Glutamatergic neuron (in vitro differentiated cells): ENCODE results near the gene CEACAM21. TPM values are rescaled to one million over a fixed set of nuclear protein-coding genes. Genes with fewer than 3 reads are reported as not detected.

ENCODE experiments used
- DNase-seq: peaks from one replicate; pipeline ENCODE4 v3.0.0; 2022
- H3K27ac Mint-ChIP-seq: one replicate; pipeline ENCODE4 v1.8.0; 2020; ENCODE audit warnings: mild to moderate bottlenecking, mixed read lengths, inconsistent platforms; ENCODE audit not compliant: unreplicated experiment
- H3K27me3 Mint-ChIP-seq: one replicate; pipeline ENCODE4 v1.8.0; 2020; ENCODE audit warnings: mild to moderate bottlenecking, moderate library complexity, mixed read lengths, inconsistent platforms; ENCODE audit not compliant: unreplicated experiment
- H3K36me3 Mint-ChIP-seq: one replicate; pipeline ENCODE4 v1.8.0; 2020; ENCODE audit warnings: mild to moderate bottlenecking, mixed read lengths, inconsistent platforms; ENCODE audit not compliant: unreplicated experiment
- H3K4me1 Mint-ChIP-seq: one replicate; pipeline ENCODE4 v1.8.0; 2020; ENCODE audit warnings: mild to moderate bottlenecking, low read depth, mixed read lengths, inconsistent platforms; ENCODE audit not compliant: unreplicated experiment
- H3K4me3 Mint-ChIP-seq: one replicate; pipeline ENCODE4 v1.8.0; 2020; ENCODE audit warnings: mild to moderate bottlenecking, mixed read lengths, inconsistent platforms; ENCODE audit not compliant: unreplicated experiment
- H3K9me3 Mint-ChIP-seq: one replicate; pipeline ENCODE4 v1.8.0; 2020; ENCODE audit warnings: mild to moderate bottlenecking, moderate library complexity, mixed read lengths, inconsistent platforms; ENCODE audit not compliant: unreplicated experiment
- total RNA-seq: library from RNA; stranded (reverse); fragmentation: NEBNext Ultra II Directional; extraction: Animal tissue kit (Norgen Biotek cat#: 25700); gene quantifications from one replicate; pipeline ENCODE4 v1.2.1, GENCODE V29; 2021; ENCODE audit not compliant: unreplicated experiment
- TF ChIP-seq, protein P1 (sequence below): fragments of 200-600 bp; sonication (generic); IDR thresholded peaks from one replicate; pipeline ENCODE4 v1.5.0; 2021; ENCODE audit not compliant: partially characterized antibody, unreplicated experiment

CEACAM21 gene
- total RNA-seq, 1 donor from 2014 or later: not detected

DNA sequence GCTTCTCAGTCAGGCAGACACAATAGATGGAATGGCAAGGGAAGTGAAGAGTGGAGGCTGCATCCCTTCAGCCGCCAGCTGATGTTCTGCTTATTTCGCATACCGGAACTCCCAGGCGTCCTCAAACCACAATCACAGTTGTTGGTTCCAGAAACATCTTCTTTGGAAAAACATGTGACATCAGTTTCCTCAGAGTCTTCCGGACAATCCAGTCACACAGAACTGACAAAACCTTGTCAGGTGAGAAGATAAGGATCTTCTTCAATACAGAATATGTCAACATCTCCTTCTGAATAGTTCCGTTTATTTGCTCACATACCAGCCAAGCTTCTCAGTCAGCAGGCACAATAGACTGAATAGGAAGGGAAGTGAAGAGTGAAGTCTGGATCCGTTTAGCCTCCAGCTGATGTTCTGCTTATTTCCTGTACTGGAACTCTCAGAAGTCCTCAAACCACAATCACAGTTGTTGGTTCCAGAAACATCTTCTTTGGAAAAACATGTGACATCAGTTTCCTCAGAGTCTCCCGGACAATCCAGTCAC, 45.1 kb upstream of the CEACAM21 start:
- Mint-ChIP-seq H3K4me1 (no peaks in the 10 kb centered on the region), H3K27ac (no peak overlapping the region), H3K27me3 (peaks cover 4% of the 10 kb centered on the region), H3K9me3 (peaks cover 3% of the 10 kb centered on the region), H3K36me3 (peaks cover 12% of the 10 kb centered on the region), H3K4me3 (no peak overlapping the region)
- no peak for DNase-seq
- TF ChIP-seq, protein P1, sequence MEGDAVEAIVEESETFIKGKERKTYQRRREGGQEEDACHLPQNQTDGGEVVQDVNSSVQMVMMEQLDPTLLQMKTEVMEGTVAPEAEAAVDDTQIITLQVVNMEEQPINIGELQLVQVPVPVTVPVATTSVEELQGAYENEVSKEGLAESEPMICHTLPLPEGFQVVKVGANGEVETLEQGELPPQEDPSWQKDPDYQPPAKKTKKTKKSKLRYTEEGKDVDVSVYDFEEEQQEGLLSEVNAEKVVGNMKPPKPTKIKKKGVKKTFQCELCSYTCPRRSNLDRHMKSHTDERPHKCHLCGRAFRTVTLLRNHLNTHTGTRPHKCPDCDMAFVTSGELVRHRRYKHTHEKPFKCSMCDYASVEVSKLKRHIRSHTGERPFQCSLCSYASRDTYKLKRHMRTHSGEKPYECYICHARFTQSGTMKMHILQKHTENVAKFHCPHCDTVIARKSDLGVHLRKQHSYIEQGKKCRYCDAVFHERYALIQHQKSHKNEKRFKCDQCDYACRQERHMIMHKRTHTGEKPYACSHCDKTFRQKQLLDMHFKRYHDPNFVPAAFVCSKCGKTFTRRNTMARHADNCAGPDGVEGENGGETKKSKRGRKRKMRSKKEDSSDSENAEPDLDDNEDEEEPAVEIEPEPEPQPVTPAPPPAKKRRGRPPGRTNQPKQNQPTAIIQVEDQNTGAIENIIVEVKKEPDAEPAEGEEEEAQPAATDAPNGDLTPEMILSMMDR: no peak

DNA sequence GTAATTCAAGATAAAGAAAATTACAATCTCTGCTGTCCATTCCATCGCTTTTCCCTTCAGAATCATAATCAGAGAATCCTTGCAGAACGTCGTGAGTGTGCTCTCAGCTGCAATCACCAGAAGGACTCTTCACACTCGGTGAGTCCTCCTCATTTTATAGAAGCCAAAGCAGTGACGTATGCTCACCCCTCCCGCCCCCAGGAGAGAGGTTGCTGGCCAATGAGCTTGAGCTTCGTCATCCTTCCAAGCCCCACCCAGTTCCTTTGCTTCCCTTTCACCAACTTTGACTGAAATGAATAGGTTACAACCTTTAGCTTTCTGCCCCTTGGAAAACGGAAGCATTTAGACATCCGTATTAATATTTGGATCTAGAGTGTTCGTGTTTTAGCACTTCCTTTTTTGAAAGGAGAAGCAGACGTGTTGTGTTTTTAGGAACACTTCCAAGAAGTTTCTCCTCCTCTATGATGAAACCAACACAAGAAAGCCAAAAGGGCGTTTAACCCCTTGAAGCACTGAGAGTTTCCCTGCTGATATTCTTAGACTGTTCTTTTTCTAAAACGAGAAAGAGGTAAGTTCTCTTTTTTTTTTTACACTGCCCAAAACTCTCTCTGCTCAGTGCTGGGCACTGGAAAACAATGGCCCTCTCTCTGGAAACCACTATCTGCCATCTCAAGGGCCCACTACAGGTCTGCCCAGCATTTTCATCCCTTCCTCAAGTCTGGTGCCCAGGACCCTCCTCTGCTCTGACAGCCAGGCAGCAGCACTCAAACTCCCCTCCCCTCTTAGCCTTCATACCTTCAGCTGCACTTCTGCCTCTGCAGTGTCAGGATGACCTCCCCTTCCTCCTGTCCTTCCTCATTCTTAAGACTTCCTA, 44.3 kb upstream of the CEACAM21 start:
- Mint-ChIP-seq H3K4me3 (no peak overlapping the region), H3K36me3 (peaks cover 12% of the 10 kb centered on the region), H3K27me3 (peaks cover 4% of the 10 kb centered on the region), H3K9me3 (peaks cover 3% of the 10 kb centered on the region), H3K4me1 (no peaks in the 10 kb centered on the region), H3K27ac (no peak overlapping the region)
- TF ChIP-seq, protein P1: no peak
- DNase-seq: no peak

DNA sequence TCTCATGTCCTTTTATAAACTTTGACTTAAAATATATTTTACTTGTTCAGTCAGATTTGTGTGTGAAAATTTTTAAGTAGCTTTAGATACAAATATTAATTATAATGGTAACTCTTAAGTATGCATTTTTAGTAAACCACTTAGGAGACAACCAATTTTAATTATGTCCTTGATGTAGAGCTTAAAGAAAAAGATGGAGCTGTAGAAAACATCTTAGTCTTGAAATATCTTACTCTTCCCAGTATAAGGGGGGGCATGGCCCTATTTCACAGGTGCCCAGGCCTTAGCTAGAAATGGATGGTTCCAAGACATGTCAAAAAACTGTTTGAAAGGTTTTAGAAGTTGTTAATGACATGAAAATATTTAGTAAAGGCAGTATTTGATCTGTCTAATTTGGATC, 43.4 kb upstream of the CEACAM21 start:
- Mint-ChIP-seq H3K4me3 (no peak overlapping the region), H3K4me1 (no peaks in the 10 kb centered on the region), H3K27ac (no peak overlapping the region), H3K9me3 (peaks cover 7% of the 10 kb centered on the region), H3K36me3 (peaks cover 12% of the 10 kb centered on the region), H3K27me3 (peaks cover 2% of the 10 kb centered on the region)
- no peak for DNase-seq
- TF ChIP-seq, protein P1: no peak

DNA sequence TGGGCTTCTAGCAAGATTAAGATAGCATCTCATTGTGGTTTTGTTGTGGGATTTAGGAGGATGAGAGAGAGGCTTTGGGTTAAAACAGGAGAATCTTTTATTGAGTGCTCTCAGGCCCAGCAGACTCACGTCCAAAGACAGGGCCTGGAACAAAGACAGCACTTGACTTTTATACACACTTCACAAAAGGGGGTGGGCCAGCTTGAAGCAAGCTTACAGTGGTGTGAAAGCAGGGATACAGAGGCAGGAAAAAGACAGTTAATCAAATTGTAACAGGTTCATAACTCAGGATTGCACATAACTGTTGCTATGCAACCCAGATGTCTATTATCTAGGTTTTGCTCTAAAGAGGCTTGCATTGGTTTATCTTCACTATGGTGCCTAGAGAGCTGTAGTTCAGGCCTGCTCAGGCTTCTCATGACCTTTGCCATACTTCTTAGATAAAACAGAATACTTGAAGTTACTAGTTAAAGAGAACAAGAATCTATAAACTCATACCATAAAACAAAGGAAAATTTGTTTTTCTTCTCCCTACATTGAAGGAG, 42.2 kb upstream of the CEACAM21 start:
- Mint-ChIP-seq H3K36me3 (peaks cover 12% of the 10 kb centered on the region), H3K27ac (no peak overlapping the region), H3K9me3 (peaks cover 8% of the 10 kb centered on the region), H3K4me1 (no peaks in the 10 kb centered on the region), H3K4me3 (no peak overlapping the region), H3K27me3 (peaks cover 2% of the 10 kb centered on the region)
- TF ChIP-seq, protein P1: no peak
- no peak for DNase-seq
